Middle frontal gyrus (tissue), 1 donor: ENCODE data around the gene ITIH6.
"Not testable (repeated sequence)": the region's sequence is repeated elsewhere in the genome, so short reads cannot be mapped to it uniquely, and the experiment has no call there.

ENCODE experiments used
- DNase-seq: peaks from one replicate; pipeline ENCODE4 v3.0.0-alpha.2; 2015; ENCODE audit warnings: low spot score; ENCODE audit errors: extremely low spot score

Gene ITIH6

GRCh38 chrX:54798137-54798536 is at the start of gene ITIH6:
ITIH6 (minus strand) TSS chrX:54798255; CDS start chrX:54798210, 45 bp downstream.
- DNase-seq, result no peak

GRCh38 chrX:54847700-54848099 is 49.6 kb upstream of the ITIH6 start:
- DNase-seq, result not testable (repeated sequence)

DNA sequence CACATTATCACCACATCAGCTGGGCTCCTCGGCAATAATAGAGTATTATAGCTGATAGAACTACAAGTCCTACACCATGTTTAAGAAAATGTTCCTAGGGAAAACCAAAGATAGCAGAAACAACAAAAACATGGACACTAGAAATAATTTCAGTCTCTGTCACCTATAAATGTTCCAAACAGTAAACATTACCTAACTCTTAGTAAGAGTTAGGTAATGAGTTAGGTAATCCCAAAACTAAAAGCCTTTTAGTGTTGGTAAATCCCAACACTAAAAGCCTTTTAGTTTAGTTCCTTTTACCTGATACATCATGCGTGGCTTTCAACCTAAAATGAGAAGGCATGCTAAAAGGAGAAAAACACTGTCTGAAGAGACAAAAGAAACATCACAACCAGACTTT is 45.0 kb upstream of the ITIH6 start:
- no peak for DNase-seq

- no peak for DNase-seq
Measured at GRCh38 chrX:54842607-54843006, 44.6 kb upstream of the ITIH6 start.

GRCh38 chrX:54841184-54841874 is 43.3 kb upstream of the ITIH6 start:
- not testable (repeated sequence) for DNase-seq

GRCh38 chrX:54838583-54838982 is 40.5 kb upstream of the ITIH6 start:
- no peak for DNase-seq

- no peak for DNase-seq
Measured at GRCh38 chrX:54826598-54826997, 28.5 kb upstream of the ITIH6 start.

GRCh38 chrX:54825716-54826438 is 27.8 kb upstream of the ITIH6 start:
- DNase-seq, result no peak

DNA sequence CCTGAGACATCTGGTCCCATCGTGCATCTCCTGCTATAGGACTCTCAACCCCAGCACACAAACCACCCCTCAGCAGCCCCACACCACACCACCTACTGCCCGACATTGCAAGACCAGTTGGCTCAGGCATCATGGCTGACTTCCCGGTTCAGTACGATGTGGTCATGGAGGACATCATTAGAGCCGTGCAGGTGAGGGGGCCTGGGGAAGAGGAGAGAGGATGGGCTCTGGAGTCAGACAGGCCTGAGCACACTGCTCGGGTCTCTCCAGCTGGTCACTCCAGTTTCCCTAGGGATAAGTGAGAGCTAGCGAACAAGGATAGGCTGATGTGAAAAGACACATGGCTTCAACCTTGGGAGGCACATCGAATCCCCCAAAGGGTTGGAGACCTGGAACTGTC is 26.7 kb upstream of the ITIH6 start:
- no peak for DNase-seq

DNA sequence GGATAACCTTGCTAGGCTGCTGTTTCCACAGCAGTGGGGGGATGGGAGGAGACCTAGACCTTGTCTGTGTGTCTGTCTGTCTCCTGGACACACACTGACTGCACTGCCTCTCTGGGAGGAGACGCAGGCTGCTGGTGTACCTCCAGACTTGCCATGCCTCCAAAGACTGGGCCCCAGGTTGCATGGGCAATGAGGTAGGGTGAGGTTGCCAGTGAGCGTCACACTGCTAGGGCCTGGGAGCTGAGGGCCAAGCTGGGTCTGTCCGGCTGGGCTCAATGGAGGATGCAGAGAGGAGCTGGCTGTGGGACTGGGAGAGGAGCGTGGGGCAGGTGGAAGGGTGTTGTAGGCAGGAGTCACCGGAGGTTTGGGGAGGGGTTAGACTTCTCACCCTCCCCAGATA is 26.1 kb upstream of the ITIH6 start:
- DNase-seq, result no peak

GRCh38 chrX:54821310-54821709 is 23.3 kb upstream of the ITIH6 start:
- DNase-seq, result no peak

GRCh38 chrX:54820737-54821136 is 22.7 kb upstream of the ITIH6 start:
- no peak for DNase-seq

DNA sequence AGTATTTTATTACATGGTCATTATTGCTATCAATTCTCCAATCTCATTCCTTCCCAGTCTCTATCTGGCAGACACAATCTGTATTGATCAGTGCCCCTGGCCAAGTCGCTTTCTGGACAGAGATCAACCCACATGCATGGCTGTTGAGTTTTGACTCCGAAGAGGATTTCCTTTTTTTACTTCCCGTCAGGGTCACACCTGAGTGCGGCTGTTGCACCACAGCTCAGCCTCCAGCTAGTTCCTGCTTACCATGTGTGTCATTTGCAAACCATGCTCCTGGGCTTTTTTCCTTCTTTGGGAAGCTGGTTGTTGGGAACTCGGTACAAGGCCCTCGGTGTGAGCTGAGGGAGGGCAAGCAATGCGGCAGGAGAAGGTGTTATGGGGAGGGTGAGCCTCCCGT is 21.1 kb upstream of the ITIH6 start:
- no peak for DNase-seq

GRCh38 chrX:54818221-54818620 is 20.2 kb upstream of the ITIH6 start:
- DNase-seq, result no peak

DNA sequence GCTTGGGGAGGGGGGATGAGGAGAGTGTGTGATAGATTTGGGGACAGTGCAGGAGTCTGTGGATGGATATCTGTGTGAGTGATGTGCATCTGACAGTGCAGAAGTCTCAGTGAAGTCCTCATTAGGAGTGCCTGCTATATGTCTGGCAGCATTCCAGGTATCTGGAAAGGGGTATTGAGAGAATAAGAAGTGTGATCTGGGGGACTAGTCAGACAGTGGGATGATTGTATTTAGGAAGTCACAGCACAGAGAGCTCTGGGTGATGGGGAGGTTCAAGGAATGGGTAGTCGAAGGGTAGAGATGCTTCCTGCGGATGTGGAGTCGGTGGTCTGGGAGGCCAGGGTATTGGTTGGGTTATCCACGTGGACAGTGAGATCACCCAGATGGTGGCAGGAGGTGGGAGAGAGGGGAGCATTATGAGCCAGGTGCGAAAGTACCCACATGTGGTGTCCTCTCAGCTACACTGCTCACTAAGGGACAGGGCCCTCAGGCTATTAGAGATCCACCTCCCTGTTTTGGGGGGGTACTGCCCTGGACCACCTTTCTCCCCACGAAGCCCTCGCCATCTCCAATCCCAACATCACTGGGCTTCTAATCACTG is 19.3 kb upstream of the ITIH6 start:
- no peak for DNase-seq

DNA sequence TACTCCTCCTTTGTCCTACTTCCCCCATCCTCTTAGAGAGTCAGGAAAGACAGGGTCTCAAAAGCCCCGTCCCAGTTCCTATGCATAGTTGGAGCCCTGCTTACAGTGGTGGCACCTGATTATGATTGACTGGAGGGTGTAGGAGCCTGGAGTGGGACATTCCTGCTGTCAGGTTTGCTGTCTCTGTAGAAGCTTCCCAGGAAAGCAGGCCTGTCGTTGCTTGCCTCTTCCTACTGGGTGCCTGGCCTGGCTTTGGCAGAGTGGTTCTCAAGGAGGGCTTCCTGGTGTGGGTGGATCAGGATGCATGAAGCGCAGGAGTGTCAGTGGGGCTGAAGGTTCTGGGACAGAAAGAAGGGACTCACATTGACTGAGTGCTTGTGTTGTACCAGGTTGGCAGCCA is 14.3 kb upstream of the ITIH6 start:
- no peak for DNase-seq

DNA sequence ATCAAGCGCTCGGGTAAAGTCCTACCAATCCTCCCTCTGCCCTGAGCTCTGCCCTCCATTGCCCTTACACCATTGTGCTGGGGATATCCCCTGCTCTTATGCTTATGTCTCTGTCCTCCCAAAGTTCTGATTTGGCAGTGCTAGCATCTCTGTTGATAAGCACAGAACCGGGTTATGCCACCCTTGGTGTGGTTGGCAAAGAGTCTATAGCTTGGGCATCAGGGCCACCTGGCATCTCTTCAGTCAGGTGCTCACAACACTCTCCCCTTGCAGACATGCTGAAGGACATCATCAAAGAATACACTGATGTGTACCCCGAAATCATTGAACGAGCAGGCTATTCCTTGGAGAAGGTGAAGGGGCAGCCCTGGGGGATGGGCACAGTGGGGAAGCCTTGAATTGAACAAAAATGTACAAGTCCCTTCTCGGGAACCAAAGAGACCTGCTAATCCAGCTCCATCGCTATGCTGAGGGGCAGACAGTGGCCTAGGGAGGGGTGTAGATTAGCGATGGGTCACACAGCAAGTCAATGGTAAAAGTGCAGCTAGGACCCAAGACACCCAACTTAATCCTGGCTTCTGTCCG is 13.3 kb upstream of the ITIH6 start:
- no peak for DNase-seq

DNA sequence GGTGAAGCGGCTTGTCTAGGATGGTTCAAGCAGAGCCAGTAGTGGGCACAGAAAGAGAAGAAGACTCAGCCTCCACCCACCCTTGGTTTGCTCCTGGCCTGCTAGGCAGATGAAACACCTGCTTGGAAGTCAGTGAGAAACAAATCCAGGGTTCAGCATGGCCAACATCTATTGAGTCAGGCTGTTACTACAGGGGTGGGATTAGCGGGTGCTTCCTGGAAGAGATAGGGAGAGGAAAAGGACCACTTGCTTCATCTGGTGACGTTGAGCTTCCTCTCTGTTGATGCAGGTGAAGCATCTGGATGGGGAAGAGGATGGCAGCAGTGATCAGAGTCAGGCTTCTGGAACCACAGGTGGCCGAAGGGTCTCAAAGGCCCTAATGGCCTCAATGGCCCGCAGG is 12.5 kb upstream of the ITIH6 start:
- DNase-seq, result no peak

DNA sequence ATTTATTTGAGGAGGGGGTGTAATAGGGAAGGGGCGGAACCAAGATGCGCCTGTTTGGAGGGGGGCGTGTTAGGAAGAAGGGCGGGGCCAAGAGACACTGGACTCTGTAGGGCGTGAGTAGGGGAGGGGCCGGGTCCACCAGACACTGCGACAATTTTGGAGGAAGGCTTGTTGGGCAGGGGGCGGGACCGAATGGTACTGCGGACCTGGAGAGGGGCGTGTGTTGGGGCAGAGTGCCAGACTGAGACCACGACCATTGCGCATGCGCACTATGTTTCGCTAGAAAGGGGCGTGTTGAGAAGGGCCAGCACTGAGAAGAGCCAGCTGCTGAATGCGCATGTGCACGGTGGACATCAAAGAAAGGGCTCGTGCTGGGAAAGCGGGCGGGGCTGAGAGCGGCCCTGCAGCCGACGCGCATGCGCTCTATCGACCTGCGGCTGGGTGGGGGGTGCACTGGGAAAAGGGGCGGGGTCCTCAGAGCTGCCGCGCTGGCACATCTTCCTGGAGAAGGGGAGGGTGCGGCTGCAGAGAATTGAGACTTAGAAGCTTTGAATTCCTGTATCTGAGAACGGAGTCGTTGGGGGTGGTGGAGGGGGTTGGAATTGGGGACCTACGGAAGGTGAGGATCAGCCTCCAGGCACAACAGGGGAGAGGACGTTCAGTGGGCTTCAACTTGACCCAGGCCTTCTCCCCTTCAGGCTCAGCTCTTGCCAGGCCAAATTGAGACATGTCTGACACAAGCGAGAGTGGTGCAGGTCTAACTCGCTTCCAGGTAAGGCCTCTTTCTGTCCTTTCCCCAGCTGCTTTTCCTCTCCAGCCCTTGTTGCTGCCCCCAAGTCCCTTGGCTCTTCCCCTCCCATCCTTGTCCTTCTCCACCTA is 10.8 kb upstream of the ITIH6 start:
- DNase-seq, result peak; percentile 87

GRCh38 chrX:54808109-54808604 is 10.1 kb upstream of the ITIH6 start:
- DNase-seq, result peak; percentile 31

DNA sequence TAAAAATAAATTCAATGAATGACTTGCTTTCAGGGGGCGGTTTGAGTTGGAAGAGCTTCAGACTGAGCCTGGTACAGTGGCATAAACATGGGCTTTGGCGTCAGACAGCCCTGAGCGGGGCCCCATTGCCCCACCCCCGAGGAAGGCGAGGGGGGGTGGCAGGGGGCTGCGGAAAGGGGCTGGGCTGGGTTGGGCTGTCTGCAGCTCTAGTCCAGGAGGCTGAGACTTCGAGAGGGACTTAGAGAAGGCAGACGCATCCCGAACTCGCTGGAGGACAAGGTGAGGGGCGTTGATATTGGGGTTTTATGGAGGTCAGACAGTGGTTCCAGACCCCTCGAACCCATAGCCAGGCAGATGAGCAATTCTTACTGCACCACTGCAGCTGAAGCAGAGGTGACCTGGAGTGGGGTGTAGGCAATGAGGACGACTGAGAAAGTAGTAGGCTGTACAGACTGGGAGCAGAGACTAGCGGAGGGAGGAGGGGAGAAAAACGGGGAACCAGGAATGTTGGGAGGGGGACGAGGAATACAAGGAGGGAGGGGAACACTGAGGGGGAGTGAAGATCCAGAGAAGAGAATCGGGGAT is 9.6 kb upstream of the ITIH6 start, which contains the start of gene MAGED2:
MAGED2 (plus strand) TSS at position 222 of the 585 bp plus-strand sequence. CDS start 1,587 bp downstream, outside the sequence.
- no peak for DNase-seq
